HG03432 (cell line): ENCODE results near the gene OR2Z1.

Source experiments
- ATAC-seq: cut with Tn5 transposase; IDR thresholded peaks from one replicate; pipeline ENCODE4 v1.9.1; 2021; ENCODE audit warnings: mild to moderate bottlenecking, moderate library complexity; ENCODE audit not compliant: unreplicated experiment

OR2Z1 gene

GRCh38 chr19:8721334-8721733 lies at the start of gene OR2Z1:
Gene OR2Z1, plus strand, starts transcription at chr19:8721634. Its CDS starts 9,395 bp downstream, at chr19:8731029.
- ATAC-seq, result no peak

- ATAC-seq, result no peak
Observed at GRCh38 chr19:8673276-8673891, 48.0 kb upstream of the OR2Z1 start.

- no peak for ATAC-seq
Observed at GRCh38 chr19:8675066-8675465, 46.4 kb upstream of the OR2Z1 start.

GRCh38 chr19:8678244-8678807 lies 43.1 kb upstream of the OR2Z1 start:
- no peak for ATAC-seq

- no peak for ATAC-seq
Observed at GRCh38 chr19:8680676-8681344, 40.6 kb upstream of the OR2Z1 start.

GRCh38 chr19:8681345-8682029 lies 39.9 kb upstream of the OR2Z1 start:
- ATAC-seq, result no peak

GRCh38 chr19:8682472-8682871 lies 39.0 kb upstream of the OR2Z1 start:
- ATAC-seq, result no peak

- no peak for ATAC-seq
Observed at GRCh38 chr19:8682931-8683330, 38.5 kb upstream of the OR2Z1 start.

GRCh38 chr19:8684001-8684902 lies 37.2 kb upstream of the OR2Z1 start:
- no peak for ATAC-seq

GRCh38 chr19:8686549-8686948 lies 34.9 kb upstream of the OR2Z1 start:
- ATAC-seq, result no peak

- no peak for ATAC-seq
Observed at GRCh38 chr19:8688930-8689329, 32.5 kb upstream of the OR2Z1 start.

- no peak for ATAC-seq
Observed at GRCh38 chr19:8690753-8691539, 30.5 kb upstream of the OR2Z1 start.

- no peak for ATAC-seq
Observed at GRCh38 chr19:8695501-8695900, 25.9 kb upstream of the OR2Z1 start.

GRCh38 chr19:8695911-8696310 lies 25.5 kb upstream of the OR2Z1 start:
- ATAC-seq, result no peak

GRCh38 chr19:8696993-8697392 lies 24.4 kb upstream of the OR2Z1 start:
- ATAC-seq, result no peak

GRCh38 chr19:8697671-8698432 lies 23.6 kb upstream of the OR2Z1 start:
- ATAC-seq, result no peak

- no peak for ATAC-seq
Observed at GRCh38 chr19:8698433-8699063, 22.9 kb upstream of the OR2Z1 start, which contains the start of gene ACTL9. Gene ACTL9, minus strand, starts transcription at chr19:8698795. Its CDS starts 94 bp downstream, at chr19:8698701.

GRCh38 chr19:8699908-8700307 lies 21.5 kb upstream of the OR2Z1 start:
- no peak for ATAC-seq

GRCh38 chr19:8700956-8701355 lies 20.5 kb upstream of the OR2Z1 start:
- no peak for ATAC-seq
